Thyroid gland (tissue), 4 donors: ENCODE measurements around the gene ST6GALNAC6.

Experiments
- POLR2A ChIP-seq, 2 donors: fragments of 450-650 bp; IDR thresholded peaks; one replicate each; pipeline ENCODE4 v1.6.1; 2017; ENCODE audit warnings: antibody characterized with exemption in 2 of 2, mild to moderate bottlenecking in 2 of 2, moderate library complexity in 1 of 2
- TF ChIP-seq, protein P1 (sequence below), 6 experiments: fragments of 200-600 bp in 3 of 6; fragments of 450-650 bp in 3 of 6; sonication (generic) in 3 of 6; IDR thresholded peaks; one replicate each; pipeline ENCODE4 v1.5.1; 2016 to 2019; ENCODE audit warnings: antibody characterized with exemption in 6 of 6, mild to moderate bottlenecking in 2 of 6, inconsistent platforms in 1 of 6, moderate library complexity in 1 of 6

DNA sequence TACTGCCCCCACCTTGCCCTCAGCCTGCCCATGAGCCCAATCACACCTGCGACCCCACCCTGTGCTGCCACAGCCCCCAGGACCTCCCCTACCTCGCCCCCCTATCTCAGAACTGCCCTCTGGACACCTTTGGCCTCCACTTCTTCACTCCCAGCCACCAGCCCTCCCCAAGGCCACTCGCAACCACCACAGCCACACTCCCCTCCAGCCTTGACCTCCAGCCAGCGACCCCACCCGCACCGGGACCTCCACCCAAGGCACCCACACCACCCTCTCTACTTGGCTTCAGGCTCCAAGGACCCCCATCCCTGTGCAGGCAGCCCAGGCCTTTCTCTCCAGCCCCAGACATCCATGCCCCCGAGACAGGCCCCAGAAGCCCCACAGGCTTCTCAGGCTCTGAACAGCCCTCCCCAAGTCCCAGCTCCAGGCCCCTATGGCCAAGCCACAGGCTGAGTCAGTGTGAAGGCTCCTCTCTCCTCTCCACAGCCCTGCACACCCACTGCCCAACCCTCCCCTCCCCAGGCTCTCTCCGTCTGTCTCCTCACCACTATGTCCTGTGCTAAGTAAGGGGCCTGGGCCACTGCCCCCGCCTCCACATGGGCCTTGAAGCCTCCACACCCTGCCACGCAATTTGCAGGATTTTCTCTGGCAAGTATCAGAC lies 24.0 kb downstream of the ST6GALNAC6 start:
- TF ChIP-seq, protein P1, sequence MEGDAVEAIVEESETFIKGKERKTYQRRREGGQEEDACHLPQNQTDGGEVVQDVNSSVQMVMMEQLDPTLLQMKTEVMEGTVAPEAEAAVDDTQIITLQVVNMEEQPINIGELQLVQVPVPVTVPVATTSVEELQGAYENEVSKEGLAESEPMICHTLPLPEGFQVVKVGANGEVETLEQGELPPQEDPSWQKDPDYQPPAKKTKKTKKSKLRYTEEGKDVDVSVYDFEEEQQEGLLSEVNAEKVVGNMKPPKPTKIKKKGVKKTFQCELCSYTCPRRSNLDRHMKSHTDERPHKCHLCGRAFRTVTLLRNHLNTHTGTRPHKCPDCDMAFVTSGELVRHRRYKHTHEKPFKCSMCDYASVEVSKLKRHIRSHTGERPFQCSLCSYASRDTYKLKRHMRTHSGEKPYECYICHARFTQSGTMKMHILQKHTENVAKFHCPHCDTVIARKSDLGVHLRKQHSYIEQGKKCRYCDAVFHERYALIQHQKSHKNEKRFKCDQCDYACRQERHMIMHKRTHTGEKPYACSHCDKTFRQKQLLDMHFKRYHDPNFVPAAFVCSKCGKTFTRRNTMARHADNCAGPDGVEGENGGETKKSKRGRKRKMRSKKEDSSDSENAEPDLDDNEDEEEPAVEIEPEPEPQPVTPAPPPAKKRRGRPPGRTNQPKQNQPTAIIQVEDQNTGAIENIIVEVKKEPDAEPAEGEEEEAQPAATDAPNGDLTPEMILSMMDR (IDR thresholded peaks at IDR 0.05): no peak
- TF ChIP-seq POLR2A (IDR thresholded peaks at IDR 0.05): no peak
